ENCODE data around the gene MPP2.

The MPP2 gene, protein sequence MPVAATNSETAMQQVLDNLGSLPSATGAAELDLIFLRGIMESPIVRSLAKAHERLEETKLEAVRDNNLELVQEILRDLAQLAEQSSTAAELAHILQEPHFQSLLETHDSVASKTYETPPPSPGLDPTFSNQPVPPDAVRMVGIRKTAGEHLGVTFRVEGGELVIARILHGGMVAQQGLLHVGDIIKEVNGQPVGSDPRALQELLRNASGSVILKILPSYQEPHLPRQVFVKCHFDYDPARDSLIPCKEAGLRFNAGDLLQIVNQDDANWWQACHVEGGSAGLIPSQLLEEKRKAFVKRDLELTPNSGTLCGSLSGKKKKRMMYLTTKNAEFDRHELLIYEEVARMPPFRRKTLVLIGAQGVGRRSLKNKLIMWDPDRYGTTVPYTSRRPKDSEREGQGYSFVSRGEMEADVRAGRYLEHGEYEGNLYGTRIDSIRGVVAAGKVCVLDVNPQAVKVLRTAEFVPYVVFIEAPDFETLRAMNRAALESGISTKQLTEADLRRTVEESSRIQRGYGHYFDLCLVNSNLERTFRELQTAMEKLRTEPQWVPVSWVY

GRCh38 chr17:43907425-43907981, at the start of gene MPP2:
MPP2 (minus strand) TSS chr17:43907536; CDS start chr17:43904460, 3,076 bp downstream.
- H3K4me3 ChIP-seq (ENCODE audit: low read length): peak within 1 kb of the TSS; percentile 74
- TF ChIP-seq CTCF (conservative IDR thresholded peaks at IDR 0.05; ENCODE audit: low read depth, low read length): peak; percentile 21
- DNase-seq (ENCODE audit: low read depth): peak; percentile 39

DNA sequence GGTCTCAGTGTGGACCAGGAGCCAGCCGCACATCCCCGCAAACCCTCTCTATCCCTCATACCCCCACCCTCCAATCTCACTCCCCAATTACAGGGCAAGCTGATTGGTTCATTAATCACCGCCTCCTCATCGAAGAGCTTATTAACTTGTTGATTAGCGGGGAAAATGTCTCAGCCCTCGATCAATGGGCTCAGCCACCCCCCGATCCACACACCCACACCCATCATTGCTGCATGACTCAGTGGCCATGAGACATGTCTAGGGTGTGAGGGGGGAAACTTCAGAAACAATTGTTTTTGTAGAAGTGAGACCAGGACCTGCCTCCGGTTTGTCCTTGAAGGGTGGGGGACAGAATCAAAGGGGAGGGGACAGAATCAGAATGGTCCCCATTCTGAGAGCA, 48.9 kb upstream of the MPP2 start:
- no peak for TF ChIP-seq CTCF (conservative IDR thresholded peaks at IDR 0.05; ENCODE audit: low read depth, low read length)
- DNase-seq (ENCODE audit: low read depth): no peak
- H3K4me3 ChIP-seq (ENCODE audit: low read length): no peak overlapping the region

DNA sequence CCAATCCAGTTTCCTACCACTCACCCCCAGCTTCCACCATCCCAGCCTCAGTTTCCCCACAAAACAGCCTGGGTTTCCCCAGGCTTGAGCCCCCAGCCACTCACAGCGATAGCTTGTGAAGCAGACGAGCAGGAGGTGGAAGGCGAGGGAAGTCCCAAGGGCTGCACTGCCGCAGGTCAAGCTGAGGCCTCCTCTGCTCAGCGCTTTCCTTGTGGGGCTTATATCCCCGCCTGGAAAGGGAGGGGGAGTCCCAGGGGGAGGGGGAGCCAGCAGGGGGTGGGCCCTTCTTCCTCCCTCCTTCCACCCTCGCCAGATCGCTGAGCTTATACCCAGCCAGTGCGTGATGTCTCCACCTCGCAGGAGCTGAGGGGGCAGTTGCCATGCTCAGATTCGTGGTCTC, 46.4 kb upstream of the MPP2 start, which contains the start of gene PYY:
Gene PYY, minus strand, starts transcription at position 195 of the 400 bp plus-strand sequence. CDS start 457 bp downstream, outside the sequence.
- no peak for TF ChIP-seq CTCF (conservative IDR thresholded peaks at IDR 0.05; ENCODE audit: low read depth, low read length)
- DNase-seq (ENCODE audit: low read depth): no peak
- H3K4me3 ChIP-seq (ENCODE audit: low read length): no peak within 1 kb of the TSS

- no peak for TF ChIP-seq CTCF (conservative IDR thresholded peaks at IDR 0.05; ENCODE audit: low read depth, low read length)
- DNase-seq (ENCODE audit: low read depth): no peak
- no peak overlapping the region for H3K4me3 ChIP-seq (ENCODE audit: low read length)
Measured at GRCh38 chr17:43952724-43953666, 45.7 kb upstream of the MPP2 start.

- no peak overlapping the region for H3K4me3 ChIP-seq (ENCODE audit: low read length)
- no peak for TF ChIP-seq CTCF (conservative IDR thresholded peaks at IDR 0.05; ENCODE audit: low read depth, low read length)
- no peak for DNase-seq (ENCODE audit: low read depth)
Measured at GRCh38 chr17:43952351-43952723, 45.0 kb upstream of the MPP2 start.

GRCh38 chr17:43951750-43952149, 44.4 kb upstream of the MPP2 start:
- no peak for DNase-seq (ENCODE audit: low read depth)
- TF ChIP-seq CTCF (conservative IDR thresholded peaks at IDR 0.05; ENCODE audit: low read depth, low read length): no peak
- no peak overlapping the region for H3K4me3 ChIP-seq (ENCODE audit: low read length)

All from retinal pigment epithelial cell (primary cell).